Kidney epithelial cell (primary cell): ENCODE data around the gene ANKRD52. TPM values are rescaled to one million over a fixed set of nuclear protein-coding genes. Genes with fewer than 3 reads are reported as not detected.

Experiments
- DNase-seq: peaks from one replicate; pipeline ENCODE4 v3.0.0-alpha.2; 2010; ENCODE audit warnings: low read depth
- H3K27me3 ChIP-seq: 2 replicates; pipeline ENCODE4 v1.6.0; 2011; ENCODE audit warnings: low read length; ENCODE audit not compliant: control insufficient read depth, insufficient read depth
- H3K36me3 ChIP-seq: 2 replicates; pipeline ENCODE4 v1.5.1; 2011; ENCODE audit warnings: low read length; ENCODE audit not compliant: control insufficient read depth, insufficient read depth
- H3K4me3 ChIP-seq: 2 replicates; pipeline ENCODE4 v1.5.1; 2011; ENCODE audit warnings: low read depth, mild to moderate bottlenecking, control low read depth, low read length
- CTCF ChIP-seq: IDR thresholded peaks from 2 replicates; pipeline ENCODE4 v1.5.1; 2011; ENCODE audit warnings: mild to moderate bottlenecking, moderate library complexity, low read length, control low read depth, inconsistent platforms; ENCODE audit not compliant: insufficient read depth, poor library complexity, severe bottlenecking
- total RNA-seq: library from RNA; depleted of rRNA; stranded (reverse); fragments of >200 nt; gene quantifications from 2 replicates; pipeline ENCODE4 v1.2.3, GENCODE V29; 2015

The ANKRD52 gene
- total RNA-seq, 1 donor from 2014 or later = 38.8 TPM

GRCh38 chr12:56189918-56190694, 68.1 kb downstream of the ANKRD52 start:
- Histone ChIP-seq H3K27me3 (no peaks in the 10 kb centered on the region), H3K4me3 (peak overlapping the region; percentile 77), H3K36me3 (no peaks in the 10 kb centered on the region)
- TF ChIP-seq CTCF = no peak
- DNase-seq = no peak

- DNase-seq = no peak
- TF ChIP-seq CTCF = peak; percentile 58
- no peaks in the 10 kb centered on the region for H3K27me3 ChIP-seq
These were observed 68.9 kb downstream of the ANKRD52 start, which contains the start of gene SMARCC2 for GRCh38 chr12:56189099-56189917. Gene SMARCC2, minus strand, starts transcription at chr12:56189483. Its CDS starts 22 bp downstream, at chr12:56189461.

DNA sequence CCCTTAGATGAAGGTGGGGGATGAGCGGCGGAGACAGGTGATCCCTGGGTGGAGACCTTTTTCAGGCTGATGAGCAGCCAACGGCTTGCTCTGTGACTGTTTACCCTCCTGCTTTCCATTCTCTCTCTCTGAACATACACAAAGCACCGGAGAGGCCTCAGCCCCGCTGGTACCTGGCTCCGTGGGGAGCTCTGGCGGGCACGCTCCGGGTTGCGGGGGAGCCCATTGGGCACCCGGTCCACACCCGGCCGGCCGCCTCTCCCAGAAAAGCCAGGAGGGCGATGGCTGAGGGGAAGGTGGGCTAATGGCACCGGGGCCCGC, 69.4 kb downstream of the ANKRD52 start:
- no peaks in the 10 kb centered on the region for H3K36me3 ChIP-seq
- DNase-seq = no peak
- no peak for TF ChIP-seq CTCF
- H3K4me3 ChIP-seq = peak overlapping the region; percentile 79
- no peaks in the 10 kb centered on the region for H3K27me3 ChIP-seq

More at GRCh38 chr12:56189099-56189917, 68.9 kb downstream of the ANKRD52 start, which contains the start of gene SMARCC2:
- Histone ChIP-seq H3K36me3 (no peaks in the 10 kb centered on the region), H3K4me3 (peak within 1 kb of the TSS; percentile 79)

GRCh38 chr12:56188131-56188777, 69.9 kb downstream of the ANKRD52 start:
- no peak for DNase-seq
- Histone ChIP-seq H3K36me3 (no peaks in the 10 kb centered on the region), H3K27me3 (no peaks in the 10 kb centered on the region), H3K4me3 (peak overlapping the region; percentile 79)
- TF ChIP-seq CTCF = no peak

Other genes with a start within 250 kb of the ANKRD52 start
- 5.7 and 5.8 TPM in 2 replicates for gene IKZF4, start 237.3 kb downstream of the ANKRD52 start, total RNA-seq
- 1,382 and 1,633 TPM in 2 replicates for gene RPS26, start 216.5 kb downstream of the ANKRD52 start, total RNA-seq
- 12.3 and 17.3 TPM in 2 replicates for gene ERBB3, start 178.2 kb downstream of the ANKRD52 start, total RNA-seq
- 149 and 179 TPM in 2 replicates for gene PA2G4, start 153.8 kb downstream of the ANKRD52 start, total RNA-seq
- gene RPL41, start 141.8 kb downstream of the ANKRD52 start, total RNA-seq = 2,735 and 3,237 TPM in 2 replicates
- 3.0 and 4.7 TPM in 2 replicates for gene ZC3H10, start 140.1 kb downstream of the ANKRD52 start, total RNA-seq
- 213 and 309 TPM in 2 replicates for gene ESYT1, start 130.1 kb downstream of the ANKRD52 start, total RNA-seq
- gene MYL6B, start 105.8 kb downstream of the ANKRD52 start, total RNA-seq = 95.2 and 107 TPM in 2 replicates
- gene MYL6, start 100.0 kb downstream of the ANKRD52 start, total RNA-seq = 1,283 and 1,365 TPM in 2 replicates
- gene SMARCC2, start 68.9 kb downstream of the ANKRD52 start, total RNA-seq = 33.7 and 40.5 TPM in 2 replicates
- 77.4 and 94.0 TPM in 2 replicates for gene RNF41, start 36.5 kb downstream of the ANKRD52 start, total RNA-seq
- 38.9 and 47.6 TPM in 2 replicates for gene NABP2, start 34.0 kb downstream of the ANKRD52 start, total RNA-seq
- 0.08 TPM in 1 of 2 replicates, not detected in the other for gene SLC39A5, start 28.3 kb downstream of the ANKRD52 start, total RNA-seq
- 13.7 and 14.6 TPM in 2 replicates for gene COQ10A, start 8.6 kb upstream of the ANKRD52 start, total RNA-seq
- 126 and 143 TPM in 2 replicates for gene CS, start 41.9 kb upstream of the ANKRD52 start, total RNA-seq
- gene CNPY2, start 57.6 kb upstream of the ANKRD52 start, total RNA-seq = 134 and 150 TPM in 2 replicates
- 21.6 and 33.4 TPM in 2 replicates for gene PAN2, start 75.6 kb upstream of the ANKRD52 start, total RNA-seq
- gene IL23A, start 80.5 kb upstream of the ANKRD52 start, total RNA-seq = 30.9 and 33.6 TPM in 2 replicates
- 125 and 133 TPM in 2 replicates for gene STAT2, start 101.7 kb upstream of the ANKRD52 start, total RNA-seq
- gene APOF, start 104.5 kb upstream of the ANKRD52 start, total RNA-seq = not detected in 2 replicates
- 10.3 and 15.5 TPM in 2 replicates for gene TIMELESS, start 191.0 kb upstream of the ANKRD52 start, total RNA-seq
- gene MIP, start 196.3 kb upstream of the ANKRD52 start, total RNA-seq = not detected in 2 replicates
- gene SPRYD4, start 210.2 kb upstream of the ANKRD52 start, total RNA-seq = 1.0 and 1.1 TPM in 2 replicates
- gene GLS2, start 229.8 kb upstream of the ANKRD52 start, total RNA-seq = 2.3 and 3.3 TPM in 2 replicates